Caco-2 (cell line): ENCODE results near the gene SLC4A7. TPM values are rescaled to one million over a fixed set of nuclear protein-coding genes. Genes with fewer than 3 reads are reported as not detected.

Experiments
- BruUV-seq: library from RNA; stranded (reverse); fragments of 400-500 nt; replicated peaks from 2 replicates; lab custom pipeline; 2021; lab: Mats Ljungman, UMichigan
- CTCF ChIA-PET: fragments of 300-600 bp; sonication (Branson Sonifier 250); formaldehyde crosslinking; loops from one replicate; lab custom pipeline; 2022; ENCODE audit warnings: antibody characterized with exemption; lab: Charles Lee
- POLR2A ChIA-PET: fragments of 300-600 bp; sonication (Branson Sonifier 250); formaldehyde crosslinking; loops from one replicate; lab custom pipeline; 2022; ENCODE audit warnings: antibody characterized with exemption; lab: Charles Lee
- DNase-seq, 2 experiments: peaks; one replicate each; pipeline versions ENCODE4 v3.0.0 to v3.0.0-alpha.2; 2020 to 2022
- H3K27me3 ChIP-seq: replicated peaks from 2 replicates; pipeline ENCODE4 v1.6.0; 2011; ENCODE audit warnings: low read length; ENCODE audit not compliant: control insufficient read depth, insufficient read depth
- H3K36me3 ChIP-seq: 2 replicates; pipeline ENCODE4 v1.5.1; 2011; ENCODE audit warnings: low read length; ENCODE audit not compliant: control insufficient read depth, insufficient read depth
- H3K4me1 ChIP-seq: fragments of 250-450 bp; sonication (Bioruptor Pico); 2 replicates; pipeline ENCODE4 v1.5.1; 2020; ENCODE audit warnings: mild to moderate bottlenecking
- H3K4me3 ChIP-seq: 2 replicates; pipeline ENCODE4 v1.5.1; 2011; ENCODE audit warnings: low read depth, mild to moderate bottlenecking, control low read depth, low read length
- H3K9me3 ChIP-seq: fragments of 250-450 bp; sonication (Bioruptor Pico); 2 replicates; pipeline ENCODE4 v1.5.1; 2020; ENCODE audit warnings: mild to moderate bottlenecking, moderate library complexity
- H3K27ac Mint-ChIP-seq: one replicate; pipeline ENCODE4 v1.8.0; 2022; ENCODE audit warnings: mixed read lengths; ENCODE audit not compliant: unreplicated experiment
- H3K27me3 Mint-ChIP-seq: one replicate; pipeline ENCODE4 v1.8.0; 2022; ENCODE audit warnings: mixed read lengths; ENCODE audit not compliant: insufficient read depth, unreplicated experiment
- H3K36me3 Mint-ChIP-seq: one replicate; pipeline ENCODE4 v1.8.0; 2022; ENCODE audit warnings: mild to moderate bottlenecking, mixed read lengths; ENCODE audit not compliant: insufficient read depth, unreplicated experiment
- H3K4me1 Mint-ChIP-seq: one replicate; pipeline ENCODE4 v1.8.0; 2022; ENCODE audit warnings: low read depth, mixed read lengths; ENCODE audit not compliant: unreplicated experiment
- H3K4me3 Mint-ChIP-seq: one replicate; pipeline ENCODE4 v1.8.0; 2022; ENCODE audit warnings: mild to moderate bottlenecking, moderate library complexity, mixed read lengths; ENCODE audit not compliant: unreplicated experiment
- H3K9me3 Mint-ChIP-seq: one replicate; pipeline ENCODE4 v1.8.0; 2022; ENCODE audit warnings: mixed read lengths; ENCODE audit not compliant: unreplicated experiment
- CTCF ChIP-seq, 2 experiments: fragments of 200-600 bp in 1 of 2; IDR thresholded peaks; 1 replicate in 1 of 2; 2 replicates in 1 of 2; pipeline versions ENCODE4 v1.5.1 to v1.8.0; 2011 to 2022; ENCODE audit warnings: antibody characterized with exemption in 1 of 2, control low read depth in 1 of 2, inconsistent platforms in 1 of 2, low read depth in 1 of 2, low read length in 1 of 2, mild to moderate bottlenecking in 1 of 2, moderate library complexity in 1 of 2; ENCODE audit not compliant: insufficient read depth in 1 of 2, severe bottlenecking in 1 of 2, unreplicated experiment in 1 of 2
- intact Hi-C: fragments of 100-400 bp; cut with micrococcal nuclease; formaldehyde crosslinking; loops from one replicate; pipeline ENCODE4 v1.10.0; 2022; ENCODE audit not compliant: unreplicated experiment
- total RNA-seq: library from RNA; stranded (reverse); gene quantifications from 2 replicates; pipeline ENCODE4 v1.2.3, GENCODE V29; 2022

SLC4A7 gene
- total RNA-seq, 1 experiment from 2014 or later, result 14.9 TPM

- H3K9me3 ChIP-seq, result no peaks in the 10 kb centered on the region
- H3K36me3 ChIP-seq, result no peaks in the 10 kb centered on the region
- H3K27me3 ChIP-seq, result no peaks in the 10 kb centered on the region
- H3K4me3 ChIP-seq, result no peak overlapping the region
- Mint-ChIP-seq H3K36me3 (no peaks in the 10 kb centered on the region), H3K27me3 (no peaks in the 10 kb centered on the region), H3K4me1 (no peaks in the 10 kb centered on the region), H3K4me3 (no peak overlapping the region), H3K9me3 (no peaks in the 10 kb centered on the region), H3K27ac (no peak overlapping the region)
- no peak for TF ChIP-seq CTCF (IDR thresholded peaks at IDR 0.05; ENCODE audit: insufficient read depth in 1 of 2, low read depth in 1 of 2, low read length in 1 of 2, severe bottlenecking in 1 of 2, unreplicated experiment in 1 of 2)
- ChIA-PET POLR2A (no interaction called here), CTCF (no interaction called here)
- BruUV-seq, result no TSS peak
- no peak for DNase-seq
- intact Hi-C loops, result no loop called here
- no peaks in the 10 kb centered on the region for H3K4me1 ChIP-seq
These were observed 12.1 kb downstream of the SLC4A7 start for GRCh38 chr3:27471923-27472550.

- BruUV-seq, result no TSS peak
- H3K9me3 ChIP-seq, result no peaks in the 10 kb centered on the region
- no peaks in the 10 kb centered on the region for H3K4me1 Mint-ChIP-seq
- no peak for TF ChIP-seq CTCF (IDR thresholded peaks at IDR 0.05; ENCODE audit: insufficient read depth in 1 of 2, low read depth in 1 of 2, low read length in 1 of 2, severe bottlenecking in 1 of 2, unreplicated experiment in 1 of 2)
- H3K27ac Mint-ChIP-seq, result no peak overlapping the region
- POLR2A ChIA-PET, result no interaction called here
- no peaks in the 10 kb centered on the region for H3K9me3 Mint-ChIP-seq
- no peak overlapping the region for H3K4me3 Mint-ChIP-seq
- H3K4me3 ChIP-seq, result no peak overlapping the region
- H3K27me3 ChIP-seq, result no peaks in the 10 kb centered on the region
- no peaks in the 10 kb centered on the region for H3K27me3 Mint-ChIP-seq
- intact Hi-C loops, result loop anchor here (5.0 kb wide), 1 partner anchor 214 kb away; no protein-coding TSS in a partner anchor
- no peaks in the 10 kb centered on the region for H3K36me3 ChIP-seq
- CTCF ChIA-PET, result interaction anchor here (0.6 to 0.7 kb wide), 3 partner anchors 67 to 212 kb away, joined by 3 to 5 read pairs (median 4); no protein-coding TSS in a partner anchor
- no peaks in the 10 kb centered on the region for H3K4me1 ChIP-seq
- no peaks in the 10 kb centered on the region for H3K36me3 Mint-ChIP-seq
- DNase-seq, result no peak
These were observed 15.8 kb downstream of the SLC4A7 start for GRCh38 chr3:27468283-27468886.

GRCh38 chr3:27467545-27467944 lies 16.6 kb downstream of the SLC4A7 start:
- H3K4me3 Mint-ChIP-seq, result no peak overlapping the region
- Histone ChIP-seq H3K27me3 (no peaks in the 10 kb centered on the region), H3K4me1 (no peaks in the 10 kb centered on the region), H3K36me3 (no peaks in the 10 kb centered on the region), H3K4me3 (no peak overlapping the region), H3K9me3 (no peaks in the 10 kb centered on the region)
- no peaks in the 10 kb centered on the region for H3K27me3 Mint-ChIP-seq
- intact Hi-C loops, result loop anchor here (1.0 to 5.0 kb wide), 4 partner anchors 110 to 333 kb away; no protein-coding TSS in a partner anchor
- peak; percentile 36 to 49 for TF ChIP-seq CTCF (IDR thresholded peaks at IDR 0.05; ENCODE audit: insufficient read depth in 1 of 2, low read depth in 1 of 2, low read length in 1 of 2, severe bottlenecking in 1 of 2, unreplicated experiment in 1 of 2)
- H3K27ac Mint-ChIP-seq, result no peak overlapping the region
- no peaks in the 10 kb centered on the region for H3K4me1 Mint-ChIP-seq
- no peaks in the 10 kb centered on the region for H3K9me3 Mint-ChIP-seq
- peak in 1 of 2 experiments; percentile 6 for DNase-seq
- POLR2A ChIA-PET, result no interaction called here
- CTCF ChIA-PET, result interaction anchor here (0.6 kb wide), 1 partner anchor 103 kb away, joined by 3 read pairs; no protein-coding TSS in a partner anchor
- no peaks in the 10 kb centered on the region for H3K36me3 Mint-ChIP-seq
- no TSS peak for BruUV-seq
